Spleen (tissue), 11 donors: ENCODE data around the gene CALML4. TPM values are rescaled to one million over a fixed set of nuclear protein-coding genes. Genes with fewer than 3 reads are reported as not detected.
"Not testable (repeated sequence)": the region's sequence is repeated elsewhere in the genome, so short reads cannot be mapped to it uniquely, and the experiment has no call there.

Experiments used
- DNase-seq: peaks from one replicate; pipeline ENCODE4 v3.0.0-alpha.2; 2020
- H3K27ac ChIP-seq, 8 donors: fragments of 200-600 bp; sonication (generic) in 7 of 8; 1 replicate in 4 of 8; 2 replicates in 4 of 8; pipeline versions ENCODE4 v1.5.0 to v1.8.0; 2016 to 2021; ENCODE audit warnings: inconsistent platforms in 4 of 8, mild to moderate bottlenecking in 4 of 8, moderate library complexity in 1 of 8
- H3K27me3 ChIP-seq, 7 donors: fragments of 200-600 bp; sonication (generic) in 6 of 7; replicated peaks in 1 of 7; 1 replicate in 4 of 7; 2 replicates in 3 of 7; pipeline versions ENCODE4 v1.5.0 to v1.8.0; 2016 to 2021; ENCODE audit warnings: inconsistent platforms in 3 of 7, mild to moderate bottlenecking in 1 of 7
- H3K36me3 ChIP-seq, 6 donors: fragments of 200-600 bp; sonication (generic) in 5 of 6; 1 replicate in 4 of 6; 2 replicates in 2 of 6; pipeline versions ENCODE4 v1.5.0 to v1.8.0; 2016 to 2021; ENCODE audit warnings: inconsistent platforms in 2 of 6
- H3K4me1 ChIP-seq, 6 donors: fragments of 200-600 bp; sonication (generic) in 5 of 6; 1 replicate in 3 of 6; 2 replicates in 3 of 6; pipeline versions ENCODE4 v1.5.0 to v1.8.0; 2016 to 2021; ENCODE audit warnings: inconsistent platforms in 3 of 6
- H3K4me3 ChIP-seq, 8 donors: fragments of 200-600 bp; sonication (generic) in 7 of 8; 1 replicate in 4 of 8; 2 replicates in 4 of 8; pipeline versions ENCODE4 v1.5.0 to v1.8.0; 2016 to 2021; ENCODE audit warnings: inconsistent platforms in 4 of 8, mild to moderate bottlenecking in 4 of 8, moderate library complexity in 2 of 8
- H3K9me3 ChIP-seq, 8 donors: fragments of 200-600 bp; sonication (generic) in 7 of 8; 1 replicate in 4 of 8; 2 replicates in 4 of 8; pipeline versions ENCODE4 v1.5.0 to v1.8.0; 2016 to 2021; ENCODE audit warnings: inconsistent platforms in 4 of 8
- CTCF ChIP-seq, 11 experiments: fragments of 200-600 bp in 7 of 11; fragments of 450-650 bp in 4 of 11; sonication (generic) in 4 of 11; IDR thresholded peaks in 8 of 11; conservative IDR thresholded peaks in 3 of 11; 1 replicate in 7 of 11; 2 replicates in 4 of 11; pipeline versions ENCODE4 v1.4.0 to v1.8.0; 2016 to 2021; ENCODE audit warnings: antibody characterized with exemption in 11 of 11, inconsistent platforms in 4 of 11, mild to moderate bottlenecking in 1 of 11
- POLR2A ChIP-seq, 3 donors: fragments of 450-650 bp; IDR thresholded peaks; one replicate each; pipeline ENCODE4 v1.5.1; 2017; ENCODE audit warnings: antibody characterized with exemption in 3 of 3, mild to moderate bottlenecking in 1 of 3
- POLR2AphosphoS5 ChIP-seq, 3 donors: sonication (generic); formaldehyde crosslinking; IDR thresholded peaks; one replicate each; pipeline ENCODE4 v1.5.1; 2017; ENCODE audit warnings: antibody characterized with exemption in 3 of 3
- WGBS, 5 donors: extraction: QIAGEN DNeasy Blood & Tissue Kit in 3 of 5; methylation state at CpG; one replicate each; pipeline versions ENCODE4 v1.1.5 to v1.1.7; 2013 to 2018; 5-methylcytosine and 5-hydroxymethylcytosine counted together
- intact Hi-C: fragments of 100-400 bp; cut with DNase I; formaldehyde crosslinking; loops from one replicate; pipeline ENCODE4 v1.15.0; 2023; ENCODE audit warnings: low total_unique reads
- polyA plus RNA-seq, 3 donors: library from polyadenylated mRNA; stranded (reverse); fragments of 200-250 nt; gene quantifications; one replicate each; pipeline ENCODE4 v1.2.1, GENCODE V29; 2013
- total RNA-seq, 7 donors: library from RNA; depleted of rRNA in 3 of 7; stranded (reverse); fragments of >200 nt in 3 of 7; fragmentation: NEBNext Ultra II Directional in 4 of 7; extraction: Animal tissue kit (Norgen Biotek cat#: 25700) in 4 of 7; gene quantifications; one replicate each; pipeline versions ENCODE4 v1.1.0 to v1.2.1, GENCODE V29; 2016 to 2021
- donor health status: healthy with polysubstance abuse.
- donor health status: DM: no; HTN: no; CAD: no; lungs with moderate emphysema.
- donor health status: DM: no; HTN: no; CAD: no.
- donor health status: Bipolar disorder and iron deficiency.
- donor health status: healthy.
- donor health status: DM: no; HTN: no; CAD: no.
- donor health status: DM: yes; HTN: yes; CAD: no.

The CALML4 gene
- total and polyA plus RNA-seq, 10 donors = 7.8 to 15.9 (median 10.0) TPM

GRCh38 chr15:68224108-68224507 is 19.0 kb upstream of the CALML4 start:
- WGBS, 5 donors = 58 to 78% (median 72%) methylated on average over 3 of the region's 3 CpGs
- Histone ChIP-seq H3K27ac (no peak overlapping the region), H3K27me3 (no peaks in the 10 kb centered on the region), H3K9me3 (no peaks in the 10 kb centered on the region), H3K4me1 (peaks cover 8 to 48% (median 28%) of the 10 kb centered on the region in 6 donors), H3K36me3 (peaks cover 0 to 5% (median 0%) of the 10 kb centered on the region in 6 donors), H3K4me3 (no peak overlapping the region)
- no peak for DNase-seq
- intact Hi-C loops = no loop called here
- no peak for TF ChIP-seq POLR2A (IDR thresholded peaks at IDR 0.05)
- no peak for TF ChIP-seq POLR2AphosphoS5 (IDR thresholded peaks at IDR 0.05)
- TF ChIP-seq CTCF (IDR thresholded peaks at IDR 0.05 in 8 of 11, conservative IDR thresholded peaks at IDR 0.05 in 3 of 11) = no peak

- 92 to 94% (median 93%) methylated on average over 6 of the region's 6 CpGs for WGBS, 5 donors
- H3K36me3 ChIP-seq = peaks cover 0 to 14% (median 0%) of the 10 kb centered on the region in 6 donors
- peaks cover 0 to 39% (median 20%) of the 10 kb centered on the region in 6 donors for H3K4me1 ChIP-seq
- intact Hi-C loops = no loop called here
- H3K4me3 ChIP-seq = no peak overlapping the region
- DNase-seq = no peak
- no peaks in the 10 kb centered on the region for H3K27me3 ChIP-seq
- no peak for TF ChIP-seq CTCF (IDR thresholded peaks at IDR 0.05 in 8 of 11, conservative IDR thresholded peaks at IDR 0.05 in 3 of 11)
- no peak for TF ChIP-seq POLR2A (IDR thresholded peaks at IDR 0.05)
- TF ChIP-seq POLR2AphosphoS5 (IDR thresholded peaks at IDR 0.05) = no peak
- no peak overlapping the region for H3K27ac ChIP-seq
- H3K9me3 ChIP-seq = no peaks in the 10 kb centered on the region
These were observed 18.0 kb upstream of the CALML4 start for GRCh38 chr15:68223171-68223570.

- H3K27me3 ChIP-seq, H3K4me3 ChIP-seq, DNase-seq, intact Hi-C loops, H3K9me3 ChIP-seq, H3K27ac ChIP-seq: not testable (repeated sequence)
- 91 to 96% (median 95%) methylated on average over 15 to 18 of the region's 18 CpGs for WGBS, 5 donors
- H3K36me3 ChIP-seq = peaks cover 0 to 21% (median 0%) of the 10 kb centered on the region in 6 donors
- H3K4me1 ChIP-seq = peaks cover 0 to 31% (median 15%) of the 10 kb centered on the region in 6 donors
These were observed 17.3 kb upstream of the CALML4 start for GRCh38 chr15:68222432-68222743.

- intact Hi-C loops, H3K9me3 ChIP-seq, H3K4me3 ChIP-seq, H3K27me3 ChIP-seq, H3K27ac ChIP-seq: not testable (repeated sequence)
- 83 to 96% (median 92%) methylated on average over 24 to 55 of the region's 55 CpGs for WGBS, 5 donors
- H3K36me3 ChIP-seq = peaks cover 0 to 27% (median 0%) of the 10 kb centered on the region in 6 donors
- peaks cover 0 to 27% (median 15%) of the 10 kb centered on the region in 6 donors for H3K4me1 ChIP-seq
- DNase-seq = peak; percentile 37
These were observed 16.6 kb upstream of the CALML4 start for GRCh38 chr15:68221530-68222431.

GRCh38 chr15:68220967-68221366 is 15.8 kb upstream of the CALML4 start:
- H3K36me3 ChIP-seq = peaks cover 0 to 36% (median 0%) of the 10 kb centered on the region in 6 donors
- no peak for DNase-seq
- H3K27ac ChIP-seq = no peak overlapping the region
- intact Hi-C loops = no loop called here
- H3K27me3 ChIP-seq = no peaks in the 10 kb centered on the region
- no peaks in the 10 kb centered on the region for H3K9me3 ChIP-seq
- no peak for TF ChIP-seq POLR2A (IDR thresholded peaks at IDR 0.05)
- TF ChIP-seq POLR2AphosphoS5 (IDR thresholded peaks at IDR 0.05) = no peak
- TF ChIP-seq CTCF (IDR thresholded peaks at IDR 0.05 in 8 of 11, conservative IDR thresholded peaks at IDR 0.05 in 3 of 11) = no peak
- whole genome bisulfite sequencing, 5 donors = 88 to 98% (median 93%) methylated on average over 6 of the region's 6 CpGs
- H3K4me1 ChIP-seq = peaks cover 0 to 27% (median 15%) of the 10 kb centered on the region in 6 donors
- H3K4me3 ChIP-seq = no peak overlapping the region
